ENCODE measurements around the gene SUCLG2. TPM values are rescaled to one million over a fixed set of nuclear protein-coding genes. Genes with fewer than 3 reads are reported as not detected.

The SUCLG2 gene
- total and polyA plus RNA-seq, 10 of the 15 experiments (the other 5 are each of a cell fraction or from before 2014, with no cell fraction given), result 17.8 to 50.9 (median 37.2) TPM

- TF ChIP-seq YY1 (IDR thresholded peaks at IDR 0.05; ENCODE audit: low read depth, low read length), result no peak
- no peak for TF ChIP-seq SMAD1 (IDR thresholded peaks at IDR 0.05; ENCODE audit: low read depth, partially characterized antibody)
- TF ChIP-seq JUND (IDR thresholded peaks at IDR 0.05; ENCODE audit: low read depth, low read length), result no peak
- TF ChIP-seq JUNB (IDR thresholded peaks at IDR 0.05), result no peak
- TF ChIP-seq YBX1 (IDR thresholded peaks at IDR 0.05), result no peak
- no peak for TF ChIP-seq MEF2A (IDR thresholded peaks at IDR 0.05; ENCODE audit: insufficient read depth, low read depth, low read length)
- no peak for TF ChIP-seq FOS (IDR thresholded peaks at IDR 0.05; ENCODE audit: borderline replicate concordance, extremely low read depth, insufficient read length)
- TF ChIP-seq REST (IDR thresholded peaks at IDR 0.05; ENCODE audit: low read depth, low read length), result no peak
- no peak for TF ChIP-seq ESRRA (IDR thresholded peaks at IDR 0.05; ENCODE audit: low read length)
- TF ChIP-seq CUX1 (IDR thresholded peaks at IDR 0.05; ENCODE audit: insufficient replicate concordance, low read depth, low read length), result no peak
- no peak for TF ChIP-seq CHD4 (IDR thresholded peaks at IDR 0.05)
- TF ChIP-seq NBN (IDR thresholded peaks at IDR 0.05), result no peak
- no peak for TF ChIP-seq BCL3 (IDR thresholded peaks at IDR 0.05; ENCODE audit: borderline replicate concordance, insufficient read depth, low read depth, low read length, poor library complexity, severe bottlenecking)
- TF ChIP-seq FOXM1 (IDR thresholded peaks at IDR 0.05; ENCODE audit: low read depth, low read length), result no peak
- TF ChIP-seq KLF5 (IDR thresholded peaks at IDR 0.05; ENCODE audit: partially characterized antibody), result no peak
- RAD21 ChIA-PET (ENCODE audit: unreplicated experiment), result no interaction called here
Measured at GRCh38 chr3:67605377-67605776, 49.0 kb downstream of the SUCLG2 start.

More at GRCh38 chr3:67605377-67605776, 49.0 kb downstream of the SUCLG2 start:
- FAIRE-seq (no peak), ATAC-seq (no peak), DNase-seq (ENCODE audit: low read depth, low spot score) (no peak)
- Histone ChIP-seq H3K27me3 (replicated peaks in 1 of 2; ENCODE audit: control insufficient read depth in 2 of 2, insufficient read depth in 2 of 2, low read length in 1 of 2) (no peaks in the 10 kb centered on the region), H3K79me2 (ENCODE audit: control insufficient read depth, insufficient read depth, low read length) (peaks cover 1% of the 10 kb centered on the region; the same call in 1 of the 2 replicates), H3K9me3 (replicated peaks; ENCODE audit: control insufficient read depth, insufficient read depth, low read length) (no peaks in the 10 kb centered on the region), H3K27ac (ENCODE audit: control insufficient read depth, insufficient read depth) (no peak overlapping the region), H3K4me3 (no peak overlapping the region), H2AFZ (ENCODE audit: control insufficient read depth, low read depth, low read length) (no peak overlapping the region), H4K20me1 (ENCODE audit: control insufficient read depth, insufficient read depth) (no peaks in the 10 kb centered on the region), H3K4me1 (ENCODE audit: control insufficient read depth, insufficient read depth, low read length) (peaks cover 3% of the 10 kb centered on the region; the same call in 1 of the 2 replicates), H3K4me2 (ENCODE audit: control insufficient read depth, insufficient read depth) (no peak overlapping the region), H3K36me3 (ENCODE audit: control insufficient read depth in 2 of 2, insufficient read depth in 2 of 2, low read length in 1 of 2) (peaks cover 3 to 15% of the 10 kb centered on the region in 2 experiments), H3K9ac (ENCODE audit: control insufficient read depth, insufficient read depth, low read length) (no peak overlapping the region)
- intact Hi-C loops (cut with micrococcal nuclease; ENCODE audit: unreplicated experiment) (no loop called here), in situ Hi-C loops (cut with MboI) (no loop called here)
- no TSS peak for BruUV-seq (replicated peaks)
- ChIA-PET POLR2A (no interaction called here), SMC1A (ENCODE audit: uncharacterized antibody, unreplicated experiment) (interaction anchor here (1.2 to 1.5 kb wide), 2 partner anchors 11 to 50 kb away, joined by 3 to 5 read pairs; no protein-coding TSS in a partner anchor), CTCF (no interaction called here)
- WGBS (ENCODE audit: insufficient coverage, insufficient replicate concordance, low lambda C conversion rate, missing lambda C conversion rate), result 5% methylated on average over 1 of the region's 1 CpG
